Measurements from ENCODE around the gene GPR83.

DNA sequence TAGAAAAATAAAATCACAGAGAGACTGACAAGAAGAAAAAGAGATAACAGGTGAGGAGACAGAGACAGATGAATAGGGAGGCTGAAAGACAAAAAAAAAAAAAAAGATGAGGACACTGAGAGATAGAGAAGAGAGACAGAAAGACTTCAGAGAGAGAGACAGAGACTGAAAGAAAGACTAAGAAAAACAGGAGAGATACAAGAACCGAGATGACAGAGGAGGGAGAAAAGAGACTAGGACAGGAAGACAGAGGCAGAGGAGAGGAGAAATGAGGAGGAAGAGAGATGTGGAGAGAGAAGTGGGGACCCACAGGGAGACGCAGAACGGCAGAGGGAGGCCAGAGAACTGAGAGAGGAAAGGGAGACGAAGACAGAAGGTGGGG lies 771 bp downstream of the GPR83 start:
- no peak for TF ChIP-seq RAD21 (IDR thresholded peaks at IDR 0.05; ENCODE audit: insufficient read depth, low read depth, low read length)
- no peak for TF ChIP-seq POLR2A (IDR thresholded peaks at IDR 0.05; ENCODE audit: low read depth, low read length)
- no peak for TF ChIP-seq CTCF (IDR thresholded peaks at IDR 0.05 in 2 of 3, conservative IDR thresholded peaks at IDR 0.05 in 1 of 3; ENCODE audit: control insufficient read depth in 2 of 3, extremely low read depth in 1 of 3, insufficient read depth in 1 of 3, low read depth in 3 of 3, low read length in 3 of 3)
- TF ChIP-seq, protein P1, sequence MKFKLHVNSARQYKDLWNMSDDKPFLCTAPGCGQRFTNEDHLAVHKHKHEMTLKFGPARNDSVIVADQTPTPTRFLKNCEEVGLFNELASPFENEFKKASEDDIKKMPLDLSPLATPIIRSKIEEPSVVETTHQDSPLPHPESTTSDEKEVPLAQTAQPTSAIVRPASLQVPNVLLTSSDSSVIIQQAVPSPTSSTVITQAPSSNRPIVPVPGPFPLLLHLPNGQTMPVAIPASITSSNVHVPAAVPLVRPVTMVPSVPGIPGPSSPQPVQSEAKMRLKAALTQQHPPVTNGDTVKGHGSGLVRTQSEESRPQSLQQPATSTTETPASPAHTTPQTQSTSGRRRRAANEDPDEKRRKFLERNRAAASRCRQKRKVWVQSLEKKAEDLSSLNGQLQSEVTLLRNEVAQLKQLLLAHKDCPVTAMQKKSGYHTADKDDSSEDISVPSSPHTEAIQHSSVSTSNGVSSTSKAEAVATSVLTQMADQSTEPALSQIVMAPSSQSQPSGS (IDR thresholded peaks at IDR 0.05; ENCODE audit: low read length) = no peak
- TF ChIP-seq SMC3 (IDR thresholded peaks at IDR 0.05; ENCODE audit: borderline replicate concordance, low read length) = no peak
- TF ChIP-seq HCFC1 (IDR thresholded peaks at IDR 0.05; ENCODE audit: low read length) = no peak
- TF ChIP-seq ZNF207 (IDR thresholded peaks at IDR 0.05; ENCODE audit: borderline replicate concordance) = no peak
- TF ChIP-seq POLR2AphosphoS5 (IDR thresholded peaks at IDR 0.05; ENCODE audit: low read length) = no peak
- no peak for TF ChIP-seq HDAC6 (IDR thresholded peaks at IDR 0.05; ENCODE audit: unreplicated experiment)
- no peak for TF ChIP-seq ZBED1 (IDR thresholded peaks at IDR 0.05; ENCODE audit: borderline replicate concordance)
